HCEC 1CT (cell line): ENCODE measurements around the gene CFAP74.

Experiments
- DNase-seq: peaks from one replicate; pipeline ENCODE4 v3.0.0-alpha.2; 2017

Gene CFAP74

DNA sequence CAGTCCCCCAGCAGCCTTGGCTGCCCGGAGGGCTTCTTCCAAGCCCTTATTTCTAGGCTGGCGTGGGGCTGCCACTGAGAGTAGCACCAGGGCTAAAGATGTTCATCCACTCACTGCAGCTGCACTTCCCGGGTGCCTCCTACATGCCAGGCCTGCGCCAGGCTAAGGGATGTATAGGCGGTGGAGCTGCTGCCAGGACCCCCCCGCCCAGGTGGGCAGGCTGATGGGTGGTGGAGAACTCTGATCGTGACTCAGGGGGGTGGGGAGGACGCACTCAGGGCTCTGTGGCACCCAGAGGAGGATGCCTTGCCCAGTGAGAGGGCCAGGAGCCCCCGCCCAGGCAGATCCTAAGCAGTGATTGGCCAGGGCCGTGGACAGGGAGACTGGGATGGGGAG is 34.1 kb downstream of the CFAP74 start:
- DNase-seq: no peak

DNA sequence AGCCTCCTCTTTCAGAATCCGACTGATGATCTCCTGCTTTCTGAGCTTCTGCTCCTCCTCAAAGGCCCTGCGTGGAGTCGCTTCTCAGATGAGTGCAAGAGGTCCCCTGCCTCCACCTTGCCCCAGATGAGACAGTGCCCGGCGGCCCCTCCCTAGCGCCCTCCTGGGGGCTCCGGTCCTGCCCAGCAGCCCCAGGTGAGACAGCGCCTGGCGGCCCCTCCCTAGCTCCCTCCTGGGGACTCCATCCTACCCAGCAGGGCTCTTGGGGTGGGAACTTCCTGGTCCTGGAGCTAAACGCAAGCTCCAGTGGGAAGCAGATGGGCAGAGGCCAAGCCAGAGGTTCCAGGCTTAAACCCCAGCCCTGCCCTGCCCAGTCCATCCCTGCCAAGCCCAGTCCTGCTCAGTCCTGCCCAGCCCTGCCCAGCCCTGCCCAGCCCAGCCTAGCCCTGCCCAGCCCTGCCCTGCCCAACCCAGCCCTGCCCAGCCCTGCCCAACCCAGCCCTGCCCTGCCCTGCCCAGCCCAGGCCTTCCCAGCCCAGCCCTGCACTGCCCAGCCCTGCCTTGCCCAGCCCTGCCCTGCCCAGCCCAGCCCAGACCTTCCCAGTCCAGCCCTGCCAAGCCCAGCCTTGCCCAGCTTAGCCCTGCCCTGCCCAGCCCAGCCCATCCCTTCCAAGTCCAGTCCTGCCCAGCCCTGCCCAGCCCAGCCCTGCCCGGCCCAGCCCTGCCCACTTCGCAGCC is 34.6 kb downstream of the CFAP74 start:
- DNase-seq: no peak

DNA sequence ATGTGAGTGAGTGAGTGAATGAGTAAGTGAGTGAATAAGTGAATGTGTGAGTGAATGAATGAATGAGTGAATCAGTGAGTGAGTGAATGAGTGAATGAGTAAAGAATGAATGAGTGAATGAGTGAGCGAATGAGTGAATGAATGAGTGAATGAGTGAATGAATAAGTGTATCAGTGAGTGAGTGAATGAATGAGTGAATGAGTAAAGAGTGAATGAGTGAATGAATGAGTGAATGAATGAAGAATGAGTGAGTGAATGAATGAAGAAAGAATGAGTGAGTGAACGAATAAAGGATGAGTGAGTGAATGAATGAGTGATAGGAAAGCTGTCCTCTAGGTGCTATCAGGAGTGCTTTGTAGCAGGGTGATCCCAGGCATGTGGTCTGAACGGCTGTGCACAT is 35.7 kb downstream of the CFAP74 start:
- no peak for DNase-seq

DNA sequence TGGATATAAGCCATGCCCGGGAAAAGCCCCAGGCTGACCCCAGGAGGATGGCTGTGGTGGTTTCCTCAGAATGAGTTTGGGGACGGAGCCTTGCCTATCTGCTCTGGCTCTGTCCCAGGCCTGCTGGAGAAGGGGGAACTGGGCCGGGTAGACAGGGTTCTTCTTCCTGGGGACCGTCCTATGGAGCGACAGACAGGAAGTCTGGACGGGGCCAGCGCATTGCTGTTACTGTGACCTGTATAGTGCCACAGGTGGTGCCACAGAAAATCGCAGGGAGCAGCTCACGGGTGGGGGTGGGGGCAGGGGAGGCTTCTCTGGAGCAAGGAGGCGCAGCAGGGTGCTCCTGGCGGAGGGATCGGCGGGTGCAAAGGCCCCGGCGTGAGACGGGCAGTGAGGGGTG is 36.4 kb downstream of the CFAP74 start:
- DNase-seq: no peak

DNA sequence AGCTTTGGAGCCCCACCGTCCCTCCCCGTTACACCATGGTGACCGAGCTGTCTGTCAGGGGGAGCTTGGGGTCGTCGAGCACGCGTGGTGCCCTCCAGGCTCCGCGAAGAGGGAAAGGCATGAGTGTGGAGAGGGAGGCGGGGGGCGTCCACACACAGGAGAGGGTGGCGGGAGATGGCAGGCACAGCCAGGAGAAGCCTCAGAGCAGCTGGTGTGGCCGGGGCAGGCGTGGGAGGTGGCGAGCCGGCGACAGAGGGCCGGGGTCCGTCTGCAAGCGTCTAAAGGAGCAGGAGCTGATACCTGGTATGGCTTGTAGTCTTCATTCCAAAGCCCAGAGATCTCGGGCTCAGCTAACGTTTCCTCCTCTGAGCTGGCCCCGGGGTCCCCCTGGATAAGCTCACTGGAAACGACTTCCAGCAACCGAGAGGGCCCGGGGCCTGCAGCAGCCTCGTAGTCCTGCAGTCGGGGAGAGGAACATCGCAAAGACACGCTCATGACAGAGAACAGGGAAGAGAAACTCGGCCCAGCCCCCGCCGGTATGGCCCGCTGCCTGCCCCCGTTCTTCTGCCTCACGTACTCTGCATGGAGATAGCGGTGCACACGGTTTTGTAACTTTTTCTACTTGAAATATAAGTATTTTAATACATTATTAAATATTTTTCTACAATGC is 37.4 kb downstream of the CFAP74 start:
- DNase-seq: no peak

DNA sequence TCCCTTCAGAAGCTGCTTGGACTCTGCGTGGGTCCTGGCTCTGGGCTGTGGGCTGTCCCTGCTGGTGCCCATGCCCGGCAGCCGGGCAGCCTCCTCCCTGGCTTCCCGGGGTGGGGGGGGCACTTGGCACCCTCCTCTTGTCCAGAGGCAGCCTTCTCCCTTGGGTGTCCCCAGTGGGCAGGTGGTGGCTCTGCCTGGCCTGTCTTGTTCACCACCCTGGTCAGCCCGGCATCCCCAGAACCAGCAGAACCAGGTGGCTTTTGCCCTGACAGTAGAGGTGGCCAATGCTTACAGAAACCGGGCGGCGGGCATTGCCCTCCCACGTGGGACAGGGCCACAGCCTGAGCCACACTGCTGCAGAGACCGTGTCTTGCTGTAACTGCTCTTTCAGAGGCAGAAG is 38.0 kb downstream of the CFAP74 start:
- no peak for DNase-seq

DNA sequence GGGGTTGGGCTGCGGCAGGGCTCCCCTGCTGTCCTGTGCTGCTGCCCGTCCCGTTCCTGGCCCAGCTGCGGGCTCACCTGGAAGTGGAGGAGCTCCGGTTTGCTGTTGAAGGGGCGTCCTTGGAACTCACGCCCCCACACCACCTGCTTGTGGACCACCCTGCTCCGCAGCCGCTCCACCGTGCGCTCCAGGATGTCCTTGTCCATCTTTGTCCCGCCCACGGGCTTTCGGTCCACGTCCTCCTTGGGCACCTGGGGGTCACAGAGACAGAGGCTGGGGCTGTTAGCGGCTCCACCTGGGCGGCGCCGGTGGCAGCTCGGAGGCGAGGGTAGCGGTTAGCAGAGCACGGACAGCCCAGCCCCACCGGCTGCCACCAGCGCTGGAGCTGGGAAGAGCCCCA is 38.8 kb downstream of the CFAP74 start:
- no peak for DNase-seq

DNA sequence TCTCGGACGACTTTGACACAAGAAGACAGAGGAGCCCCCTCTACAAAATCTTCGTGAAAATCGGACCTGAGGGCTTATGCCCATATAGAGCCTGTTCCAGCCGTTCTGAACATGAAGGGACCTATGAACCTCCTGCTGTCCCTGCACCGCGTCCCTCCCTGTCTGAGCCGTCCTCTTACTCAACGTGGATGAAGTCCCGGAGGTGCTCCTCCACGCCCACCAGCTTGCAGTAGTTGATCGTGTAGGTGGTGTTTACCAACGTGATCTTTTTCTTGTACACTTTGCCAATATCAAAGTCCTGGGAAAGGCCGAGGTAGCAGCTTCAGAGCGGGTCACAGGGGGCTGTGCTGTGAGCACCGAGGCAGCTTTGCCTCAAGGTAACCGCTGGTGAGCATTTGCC is 40.0 kb downstream of the CFAP74 start:
- no peak for DNase-seq

DNA sequence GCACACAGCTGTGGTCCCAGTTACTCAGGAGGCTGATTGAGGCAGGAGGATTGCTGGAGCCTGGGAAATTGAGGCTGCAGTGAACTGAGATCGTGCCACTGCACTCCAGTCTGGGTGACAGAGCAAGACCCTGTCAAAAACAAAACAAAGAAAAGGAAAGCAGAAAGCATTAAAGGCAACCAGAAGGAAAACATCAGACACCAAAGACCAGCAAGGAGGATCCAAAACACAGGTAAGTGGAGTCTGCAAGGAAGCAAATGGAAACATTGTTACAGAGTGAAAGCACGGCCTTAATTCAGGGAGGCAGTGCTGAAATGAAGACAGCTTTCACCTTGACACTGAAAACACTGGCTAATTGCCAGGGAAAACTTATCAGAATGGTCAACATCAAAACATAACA is 40.8 kb downstream of the CFAP74 start:
- no peak for DNase-seq

DNA sequence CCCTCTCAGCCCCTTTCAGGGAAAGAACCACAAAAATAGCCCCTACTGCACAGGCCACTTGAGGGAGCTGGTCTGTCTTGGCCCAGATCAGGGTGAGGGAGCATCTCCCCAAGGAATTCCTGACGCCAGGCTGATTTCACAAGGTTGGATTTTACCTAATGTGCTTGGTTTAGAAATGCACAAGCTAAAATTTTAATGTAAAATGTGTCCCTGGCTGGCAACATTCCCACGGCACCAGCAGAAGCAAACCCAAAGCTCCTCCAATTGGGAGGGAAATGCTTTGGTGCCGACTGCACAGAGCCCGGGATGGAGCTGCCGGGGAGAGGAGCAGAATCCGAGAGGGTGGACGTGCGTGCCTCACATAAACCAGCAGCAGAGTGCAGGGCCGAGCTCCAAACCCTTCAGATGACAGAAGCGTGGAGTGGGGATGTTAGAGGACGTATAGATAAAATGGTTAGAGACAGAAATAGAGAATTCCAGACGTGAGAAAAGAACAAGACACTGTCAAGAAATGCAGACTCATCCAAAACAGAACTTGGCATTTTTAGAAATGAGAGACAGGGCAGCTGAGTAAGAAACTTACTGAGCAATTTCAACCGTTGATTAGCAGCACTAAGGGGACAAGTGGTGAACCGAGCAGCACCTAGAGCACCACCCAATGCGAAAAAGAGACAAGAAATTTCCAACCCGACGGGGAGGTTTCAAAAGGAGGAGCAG is 42.9 kb downstream of the CFAP74 start:
- DNase-seq: no peak

DNA sequence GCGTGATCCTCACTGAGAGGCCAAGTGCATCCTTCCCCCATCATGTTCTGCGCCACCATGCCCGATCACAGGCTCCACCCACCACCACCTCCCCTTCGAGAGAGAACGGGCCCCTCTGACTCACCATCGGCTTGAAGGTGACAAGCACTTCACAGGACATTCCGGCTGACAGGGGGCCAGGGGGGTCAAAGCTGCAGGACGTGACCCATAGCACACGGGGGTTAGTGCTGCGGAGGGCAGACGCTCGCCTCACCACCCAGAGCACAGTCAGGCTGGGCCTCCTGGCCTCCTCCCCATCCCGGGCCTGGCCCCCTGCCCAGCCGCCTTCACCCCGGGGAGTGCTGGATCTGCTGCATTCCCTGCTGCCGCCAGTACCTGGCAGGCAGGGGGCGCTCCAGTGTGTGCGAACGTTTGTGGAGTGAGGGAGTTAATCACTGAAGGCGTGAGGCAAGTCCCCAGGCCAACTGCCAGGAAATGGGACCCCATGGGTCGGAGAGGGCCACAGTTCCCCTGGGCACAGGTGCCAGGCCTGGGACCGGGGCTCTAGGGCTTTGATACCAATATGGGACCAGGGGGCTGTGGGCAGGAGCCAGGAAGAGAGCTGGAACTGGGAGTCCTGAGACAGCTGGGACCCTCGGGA is 43.6 kb downstream of the CFAP74 start:
- DNase-seq: peak; percentile 48

DNA sequence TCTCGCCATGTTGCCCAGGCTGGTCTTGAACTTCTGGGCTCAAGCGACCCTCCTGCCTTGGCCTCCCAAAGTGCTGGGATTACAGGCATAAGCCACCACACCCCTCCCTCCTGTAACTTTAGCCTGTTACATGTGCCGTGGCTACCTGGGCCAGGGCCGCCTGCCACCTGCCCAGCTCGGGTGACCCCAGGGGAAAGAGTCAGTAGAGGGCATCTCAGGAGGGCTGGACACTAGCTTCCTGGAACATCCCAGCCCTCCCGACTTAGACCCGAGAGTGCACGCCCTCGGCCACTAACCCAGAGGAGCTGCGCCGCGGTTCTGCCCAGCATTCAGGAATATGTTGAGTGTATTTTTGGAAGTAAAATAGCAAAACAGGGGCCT is 44.1 kb downstream of the CFAP74 start:
- DNase-seq: no peak

DNA sequence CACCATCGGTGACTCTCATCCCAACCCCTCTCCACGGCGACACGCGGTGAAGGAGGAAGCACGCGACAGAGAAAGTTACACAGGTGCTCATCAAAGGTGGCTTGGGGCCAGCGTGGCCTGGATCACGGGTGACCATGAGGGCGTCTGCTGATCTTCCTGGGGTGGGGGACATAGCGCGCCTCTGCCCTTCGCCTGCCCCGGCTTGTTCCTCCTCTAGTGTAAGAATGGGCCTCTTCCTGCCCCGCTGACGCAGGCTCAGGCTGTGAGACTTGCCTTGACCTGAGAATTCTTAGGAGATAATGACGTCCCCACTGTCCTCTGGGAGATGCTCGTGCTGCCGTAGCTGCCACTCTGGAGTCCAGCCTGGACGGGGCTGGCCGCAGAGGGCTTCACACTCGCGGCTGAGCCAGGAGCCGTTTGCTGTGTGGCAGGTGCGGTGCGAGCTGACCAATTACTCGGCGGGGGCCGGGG is 45.5 kb downstream of the CFAP74 start:
- DNase-seq: no peak

DNA sequence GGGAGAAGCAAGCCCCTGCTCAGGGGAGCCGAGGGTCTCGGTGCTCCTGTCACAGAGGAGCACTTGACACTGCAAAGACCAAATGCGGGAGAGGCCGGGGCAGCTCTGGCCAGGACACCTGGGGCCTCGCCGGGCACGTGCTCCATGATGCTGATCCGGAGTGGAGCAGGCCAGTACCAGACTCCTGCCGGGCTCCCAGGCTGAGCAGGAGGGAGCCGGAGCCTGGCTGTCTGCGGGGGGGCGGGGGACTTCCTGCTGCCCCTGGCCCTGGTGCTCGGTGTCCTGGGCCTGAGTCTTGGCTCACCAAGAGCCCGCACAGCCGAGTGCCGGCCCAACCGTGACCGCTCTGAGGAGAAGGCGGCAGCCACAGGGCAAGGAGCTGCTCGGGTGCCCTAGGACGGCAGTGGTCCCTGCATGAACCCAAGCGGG is 46.0 kb downstream of the CFAP74 start:
- no peak for DNase-seq

DNA sequence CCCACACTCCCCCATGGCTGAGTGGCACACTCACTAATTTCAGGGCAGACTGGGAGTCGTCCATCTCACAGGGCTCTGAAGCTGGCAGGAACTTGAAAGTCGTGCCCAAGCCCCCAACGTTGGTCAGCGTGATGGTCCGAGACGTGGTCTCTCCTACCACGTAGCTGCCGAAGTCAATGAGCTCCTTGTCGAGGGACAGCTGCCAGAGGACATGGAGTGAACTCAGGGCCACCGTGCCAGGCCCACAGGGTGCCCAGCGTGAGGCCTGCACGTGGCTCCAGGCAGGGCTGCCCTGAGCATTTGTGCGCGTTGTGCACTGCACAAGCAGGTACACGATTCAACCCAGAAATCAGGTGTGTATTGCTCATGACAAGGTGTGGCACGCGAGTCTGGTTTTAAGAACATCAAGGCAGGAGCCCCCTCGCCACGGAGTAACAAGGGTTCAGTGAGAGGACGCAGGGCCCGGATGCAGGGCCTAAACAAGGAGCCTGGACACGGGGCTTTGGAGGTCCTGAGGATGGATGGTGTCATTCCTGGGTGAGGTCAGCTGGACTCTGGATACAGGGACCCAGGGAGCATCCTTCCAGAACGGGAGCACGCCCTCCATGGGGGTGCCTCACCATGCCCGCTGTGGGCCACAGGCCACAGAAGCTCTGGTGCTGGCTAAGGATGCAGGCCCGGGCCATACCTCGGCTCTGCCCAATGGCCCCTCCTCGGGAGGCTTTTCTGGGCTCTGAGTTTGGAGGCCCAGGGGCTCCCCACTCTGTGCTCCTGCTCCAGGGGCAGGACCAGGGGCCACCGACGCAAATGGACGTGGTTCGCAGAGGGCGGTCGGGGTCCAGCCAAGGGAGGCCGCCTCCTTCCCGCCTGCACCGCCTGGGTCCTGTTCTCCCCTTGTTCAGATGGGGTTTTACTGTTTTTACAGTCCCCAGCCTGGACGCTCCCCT is 46.7 kb downstream of the CFAP74 start:
- DNase-seq: no peak

DNA sequence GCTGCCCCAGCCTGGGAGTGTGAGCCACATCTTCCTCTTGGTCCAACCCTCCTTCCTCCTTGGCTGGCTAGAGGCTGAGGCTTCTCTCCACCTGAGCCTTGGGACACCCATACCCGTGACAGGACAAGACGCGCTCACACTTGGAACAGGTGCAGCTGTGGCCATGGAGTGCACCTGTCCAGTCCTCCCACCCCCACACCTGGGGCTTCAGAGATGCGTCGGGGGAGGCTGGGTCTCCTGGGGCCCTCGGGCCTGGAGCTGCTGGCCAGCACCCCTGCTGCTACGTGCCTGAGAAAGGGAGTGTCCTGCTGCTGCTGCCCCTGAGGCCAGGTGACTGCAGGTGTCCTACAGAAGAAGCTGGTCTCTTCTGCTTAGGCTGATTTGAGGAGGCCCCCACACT is 47.5 kb downstream of the CFAP74 start:
- DNase-seq: no peak

DNA sequence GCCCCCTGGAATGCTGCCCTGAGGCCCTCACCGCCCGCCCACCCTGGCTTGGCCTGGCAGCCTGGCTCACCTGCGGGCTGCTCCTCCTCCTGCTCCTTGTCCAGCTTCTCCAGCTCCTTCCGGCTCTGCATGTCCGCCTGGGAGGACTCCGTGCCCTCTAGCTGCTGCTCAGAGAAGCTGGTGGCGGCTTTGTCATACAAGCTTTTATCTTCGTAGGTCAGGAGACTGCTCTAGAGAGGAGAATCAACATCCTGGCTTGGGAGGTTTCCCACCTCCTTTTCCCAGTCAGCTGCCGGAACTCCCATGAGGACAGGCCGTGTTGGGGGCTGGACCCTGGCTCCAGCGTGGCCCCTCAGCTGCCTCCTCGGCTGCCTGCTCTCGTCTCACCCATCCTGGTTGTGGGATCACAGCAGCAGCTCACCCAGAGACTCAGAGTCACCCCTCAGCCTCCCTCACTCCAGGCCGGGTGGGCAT is 47.9 kb downstream of the CFAP74 start:
- no peak for DNase-seq

DNA sequence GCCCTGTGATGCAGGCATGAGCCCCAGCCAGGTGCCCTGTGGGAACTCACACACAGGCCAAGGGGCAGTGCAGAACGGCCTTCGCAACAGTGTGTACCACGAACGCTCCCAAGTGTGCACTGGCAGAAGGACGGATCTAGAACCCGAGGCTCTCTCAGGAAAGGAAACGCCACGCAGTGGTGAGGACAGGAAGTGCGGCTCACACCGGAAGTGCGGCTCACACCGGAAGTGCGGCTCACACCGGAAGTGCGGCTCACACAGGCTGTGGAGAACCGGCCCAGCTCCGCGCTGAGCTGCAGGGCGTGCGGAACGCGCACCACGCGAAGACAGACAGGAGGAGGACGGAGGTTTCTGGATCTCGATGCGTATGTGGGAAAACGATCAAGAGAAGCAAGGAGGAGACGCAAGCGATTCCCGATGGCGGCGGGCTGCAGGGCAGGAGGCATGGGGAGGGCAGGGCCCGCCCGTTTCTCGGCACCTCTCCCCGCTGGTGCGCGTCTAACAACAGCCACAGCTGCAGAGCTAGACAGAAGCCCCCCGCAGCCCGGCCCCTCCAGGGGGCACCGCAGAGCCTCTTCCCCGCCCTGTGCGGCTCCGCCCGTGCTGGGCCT is 48.6 kb downstream of the CFAP74 start:
- no peak for DNase-seq

DNA sequence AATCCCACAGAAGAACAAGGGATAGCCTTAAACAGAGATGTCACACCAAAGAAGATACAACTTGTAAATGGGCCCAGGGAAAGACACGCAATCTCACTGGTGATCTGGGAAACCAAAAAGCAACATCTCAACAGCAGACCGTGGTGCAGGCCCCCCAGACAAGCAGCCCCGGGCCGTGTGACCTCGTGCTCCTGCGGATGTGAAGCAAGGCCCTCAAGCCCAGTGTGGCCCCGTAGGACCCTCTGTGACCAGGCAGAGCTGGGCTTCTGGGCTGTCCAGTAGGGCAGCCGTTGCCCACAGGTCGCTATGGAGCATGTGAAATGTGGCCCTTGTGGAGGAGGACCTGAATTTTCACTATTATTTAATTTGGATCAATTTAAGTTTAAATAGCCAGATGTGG is 49.6 kb downstream of the CFAP74 start:
- DNase-seq: no peak

DNA sequence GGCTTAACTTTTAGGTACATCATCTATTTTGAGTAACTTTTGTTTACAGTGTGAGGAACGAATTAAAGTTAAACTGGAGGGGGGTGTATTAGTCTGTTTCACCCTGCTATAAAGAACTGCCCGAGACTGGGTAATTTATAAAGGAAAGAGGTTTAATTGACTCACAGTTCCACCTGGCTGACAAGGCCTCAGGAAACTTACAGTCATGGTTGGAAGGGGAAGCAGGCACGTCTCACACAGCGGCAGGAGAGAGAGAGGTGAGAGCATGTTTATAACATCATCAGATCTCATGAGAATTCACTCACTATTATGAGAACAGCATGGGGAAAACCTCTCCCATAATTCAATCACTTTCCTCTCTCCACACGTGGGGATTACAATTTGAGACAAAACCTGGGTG is 52.6 kb downstream of the CFAP74 start:
- DNase-seq: no peak

DNA sequence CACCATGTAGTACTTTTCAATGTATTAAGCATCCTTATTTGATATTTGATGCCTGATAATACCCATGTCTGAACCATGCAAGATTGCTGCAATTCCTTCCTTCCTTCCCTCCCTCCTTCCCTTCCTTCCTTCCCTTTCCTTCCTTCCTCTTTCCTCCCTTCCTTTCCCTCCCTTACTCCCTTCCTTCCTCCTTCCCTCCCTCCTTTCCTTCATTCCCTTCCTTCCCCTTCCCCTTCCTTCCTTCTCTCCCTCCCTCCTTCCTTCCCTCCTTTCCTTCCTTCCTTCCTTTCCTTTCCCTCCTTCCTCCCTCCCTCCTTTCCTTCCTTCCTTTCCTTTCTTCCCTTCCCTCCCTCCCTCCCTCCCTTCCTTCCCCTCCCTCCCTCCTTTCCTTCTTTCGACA is 54.8 kb downstream of the CFAP74 start:
- no peak for DNase-seq

DNA sequence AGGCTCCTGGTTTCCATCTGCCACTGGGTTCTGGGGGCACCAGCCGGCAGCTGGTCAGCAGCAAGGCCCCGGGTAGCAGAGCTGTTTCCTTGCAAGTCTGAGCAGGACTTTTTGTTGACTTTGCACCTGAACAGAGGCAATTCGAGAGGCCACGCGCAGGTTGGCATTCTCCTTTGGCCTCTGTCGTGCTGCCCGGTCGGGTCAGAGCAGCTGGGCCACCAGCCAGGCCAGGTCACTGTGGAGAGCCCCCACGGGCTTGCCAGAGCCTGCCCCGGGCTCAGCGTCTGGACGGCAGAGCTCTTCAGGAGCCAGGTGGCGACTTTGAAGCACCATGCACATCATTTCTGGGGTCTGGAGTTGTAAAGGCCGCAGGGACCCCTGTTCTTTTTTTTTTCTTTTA is 56.1 kb downstream of the CFAP74 start:
- no peak for DNase-seq
